ENCODE measurements around the gene TTYH3. TPM values are rescaled to one million over a fixed set of nuclear protein-coding genes. Genes with fewer than 3 reads are reported as not detected.

Gene TTYH3
- total and polyA plus RNA-seq, 9 of the 15 experiments (the other 6 are each of a cell fraction or from before 2014, with no cell fraction given): 0.01 to 5.5 (median 1.1) TPM

DNA sequence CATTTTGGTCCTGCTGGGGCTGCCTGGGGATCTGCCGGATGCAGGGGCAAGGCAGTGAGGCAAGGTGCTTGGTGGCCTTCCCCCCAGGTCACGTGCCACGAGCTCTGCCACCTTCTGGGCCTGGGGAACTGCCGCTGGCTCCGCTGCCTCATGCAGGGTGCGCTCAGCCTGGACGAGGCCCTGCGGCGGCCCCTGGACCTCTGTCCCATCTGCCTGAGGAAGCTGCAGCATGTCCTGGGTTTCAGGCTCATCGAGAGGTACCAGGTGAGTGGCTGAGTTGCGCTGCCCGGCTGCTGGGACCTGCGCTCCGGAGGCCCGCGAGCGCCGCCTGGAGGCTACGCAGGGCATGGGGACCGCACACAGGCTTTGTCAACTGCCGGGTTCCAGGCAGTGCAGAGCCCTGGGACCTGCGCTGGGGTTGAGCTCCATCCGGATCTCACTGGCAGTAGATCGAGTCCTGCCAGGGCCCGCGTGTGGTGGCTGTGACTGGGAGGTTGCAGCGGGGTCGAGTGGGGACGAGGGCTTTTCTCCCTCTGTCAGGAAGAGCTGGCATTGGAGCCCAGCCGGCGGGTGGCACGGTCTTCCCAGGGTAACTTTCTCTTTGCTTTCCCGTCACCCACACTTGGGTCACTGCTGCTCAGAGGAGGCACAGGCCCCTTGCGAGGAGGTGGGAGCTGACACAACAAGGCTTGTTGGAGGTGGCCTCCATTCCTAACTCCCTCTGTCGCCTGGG is 77.9 kb downstream of the TTYH3 start:
- FAIRE-seq: peak; percentile 71
- intact Hi-C loops (cut with micrococcal nuclease): loop anchor here (1.0 kb wide), 1 partner anchor 38 kb away; no protein-coding TSS in a partner anchor
- no peak for TF ChIP-seq ZNF76 (CRISPR knock-in tag; IDR thresholded peaks at IDR 0.05; ENCODE audit: borderline replicate concordance)
- TF ChIP-seq YBX1 (IDR thresholded peaks at IDR 0.05): no peak
- TF ChIP-seq SRSF1 (IDR thresholded peaks at IDR 0.05; ENCODE audit: low read depth, low read length): no peak
- TF ChIP-seq HSF4 (CRISPR knock-in tag; IDR thresholded peaks at IDR 0.05; ENCODE audit: borderline replicate concordance): no peak
- TF ChIP-seq HLTF (IDR thresholded peaks at IDR 0.05): no peak
- TF ChIP-seq PYGO2 (tag; IDR thresholded peaks at IDR 0.05): no peak
- peak; percentile 47 for TF ChIP-seq FIP1L1 (IDR thresholded peaks at IDR 0.05; ENCODE audit: low read depth, low read length, poor library complexity, severe bottlenecking)
- no peak for TF ChIP-seq ZNF696 (CRISPR knock-in tag; conservative IDR thresholded peaks at IDR 0.05)
- TF ChIP-seq, protein P1, sequence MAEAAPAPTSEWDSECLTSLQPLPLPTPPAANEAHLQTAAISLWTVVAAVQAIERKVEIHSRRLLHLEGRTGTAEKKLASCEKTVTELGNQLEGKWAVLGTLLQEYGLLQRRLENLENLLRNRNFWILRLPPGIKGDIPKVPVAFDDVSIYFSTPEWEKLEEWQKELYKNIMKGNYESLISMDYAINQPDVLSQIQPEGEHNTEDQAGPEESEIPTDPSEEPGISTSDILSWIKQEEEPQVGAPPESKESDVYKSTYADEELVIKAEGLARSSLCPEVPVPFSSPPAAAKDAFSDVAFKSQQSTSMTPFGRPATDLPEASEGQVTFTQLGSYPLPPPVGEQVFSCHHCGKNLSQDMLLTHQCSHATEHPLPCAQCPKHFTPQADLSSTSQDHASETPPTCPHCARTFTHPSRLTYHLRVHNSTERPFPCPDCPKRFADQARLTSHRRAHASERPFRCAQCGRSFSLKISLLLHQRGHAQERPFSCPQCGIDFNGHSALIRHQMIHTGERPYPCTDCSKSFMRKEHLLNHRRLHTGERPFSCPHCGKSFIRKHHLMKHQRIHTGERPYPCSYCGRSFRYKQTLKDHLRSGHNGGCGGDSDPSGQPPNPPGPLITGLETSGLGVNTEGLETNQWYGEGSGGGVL (CRISPR knock-in tag; IDR thresholded peaks at IDR 0.05): no peak
- TF ChIP-seq L3MBTL2 (IDR thresholded peaks at IDR 0.05): peak; percentile 68
- TF ChIP-seq, protein P2, sequence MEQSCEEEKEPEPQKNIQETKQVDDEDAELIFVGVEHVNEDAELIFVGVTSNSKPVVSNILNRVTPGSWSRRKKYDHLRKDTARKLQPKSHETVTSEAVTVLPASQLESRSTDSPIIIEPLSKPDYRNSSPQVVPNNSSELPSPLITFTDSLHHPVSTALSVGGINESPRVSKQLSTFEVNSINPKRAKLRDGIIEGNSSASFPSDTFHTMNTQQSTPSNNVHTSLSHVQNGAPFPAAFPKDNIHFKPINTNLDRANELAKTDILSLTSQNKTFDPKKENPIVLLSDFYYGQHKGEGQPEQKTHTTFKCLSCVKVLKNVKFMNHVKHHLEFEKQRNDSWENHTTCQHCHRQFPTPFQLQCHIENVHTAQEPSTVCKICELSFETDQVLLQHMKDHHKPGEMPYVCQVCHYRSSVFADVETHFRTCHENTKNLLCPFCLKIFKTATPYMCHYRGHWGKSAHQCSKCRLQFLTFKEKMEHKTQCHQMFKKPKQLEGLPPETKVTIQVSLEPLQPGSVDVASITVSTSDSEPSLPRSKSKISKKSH (CRISPR knock-in tag; IDR thresholded peaks at IDR 0.05): no peak
- TF ChIP-seq, protein P3, sequence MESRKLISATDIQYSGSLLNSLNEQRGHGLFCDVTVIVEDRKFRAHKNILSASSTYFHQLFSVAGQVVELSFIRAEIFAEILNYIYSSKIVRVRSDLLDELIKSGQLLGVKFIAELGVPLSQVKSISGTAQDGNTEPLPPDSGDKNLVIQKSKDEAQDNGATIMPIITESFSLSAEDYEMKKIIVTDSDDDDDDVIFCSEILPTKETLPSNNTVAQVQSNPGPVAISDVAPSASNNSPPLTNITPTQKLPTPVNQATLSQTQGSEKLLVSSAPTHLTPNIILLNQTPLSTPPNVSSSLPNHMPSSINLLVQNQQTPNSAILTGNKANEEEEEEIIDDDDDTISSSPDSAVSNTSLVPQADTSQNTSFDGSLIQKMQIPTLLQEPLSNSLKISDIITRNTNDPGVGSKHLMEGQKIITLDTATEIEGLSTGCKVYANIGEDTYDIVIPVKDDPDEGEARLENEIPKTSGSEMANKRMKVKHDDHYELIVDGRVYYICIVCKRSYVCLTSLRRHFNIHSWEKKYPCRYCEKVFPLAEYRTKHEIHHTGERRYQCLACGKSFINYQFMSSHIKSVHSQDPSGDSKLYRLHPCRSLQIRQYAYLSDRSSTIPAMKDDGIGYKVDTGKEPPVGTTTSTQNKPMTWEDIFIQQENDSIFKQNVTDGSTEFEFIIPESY (CRISPR knock-in tag; IDR thresholded peaks at IDR 0.05): peak; percentile 38; the same call in 1 of the 2 replicates
- TF ChIP-seq TGIF2 (CRISPR knock-in tag; IDR thresholded peaks at IDR 0.05): no peak
- TF ChIP-seq CC2D1A (IDR thresholded peaks at IDR 0.05): no peak
- TF ChIP-seq BRF1 (IDR thresholded peaks at IDR 0.05; ENCODE audit: borderline replicate concordance, extremely low read depth, insufficient read length): no peak
- TF ChIP-seq PCBP1 (IDR thresholded peaks at IDR 0.05; ENCODE audit: low read depth, low read length, poor library complexity, severe bottlenecking): no peak

More for the DNA sequence above, 77.9 kb downstream of the TTYH3 start:
- no peak overlapping the region for H3K27ac ChIP-seq (ENCODE audit: extremely low read depth, low read depth, low read length)
- no peaks in the 10 kb centered on the region for H3K9me1 ChIP-seq (ENCODE audit: control insufficient read depth, insufficient read depth, low read length)
- ChIA-PET CTCF (ENCODE audit: low intra/inter-chr PET ratio) (interaction anchor here (0.6 to 2.1 kb wide), 3 partner anchors 39 to 258 kb away, joined by 3 to 8 read pairs (median 7); no protein-coding TSS in a partner anchor), POLR2A (interaction anchor here (0.7 to 1.6 kb wide), 10 partner anchors 10 to 211 kb away, joined by 3 to 6 read pairs (median 4); no protein-coding TSS in a partner anchor)
- no TSS peak for BruUV-seq (replicated peaks)
- H3K9me3 ChIP-seq (replicated peaks; ENCODE audit: control insufficient read depth, insufficient read depth, low read depth, low read length): no peaks in the 10 kb centered on the region
- peaks cover 0 to 42% of the 10 kb centered on the region in 2 experiments; a peak in 3 of 5 replicates for H3K4me1 ChIP-seq (replicated peaks in 1 of 2; ENCODE audit: control insufficient read depth in 2 of 2, insufficient read depth in 2 of 2, low read length in 2 of 2)
- no peaks in the 10 kb centered on the region for H3K79me2 ChIP-seq (ENCODE audit: control insufficient read depth, insufficient read depth, low read length)
- H3K27me3 ChIP-seq (ENCODE audit: control insufficient read depth in 2 of 2, insufficient read depth in 2 of 2, low read length in 2 of 2): peaks cover 2 to 21% of the 10 kb centered on the region in 2 experiments; a peak in 3 of 5 replicates
- H3K9ac ChIP-seq (ENCODE audit: insufficient read depth in 1 of 2, low read depth in 2 of 2, low read length in 2 of 2): peak overlapping the region in 1 of 2 experiments; percentile 77; a peak in 2 of 4 replicates
- no peaks in the 10 kb centered on the region for H3K36me3 ChIP-seq (ENCODE audit: control insufficient read depth, insufficient read depth, low read length)
- ATAC-seq (peak; percentile 97), DNase-seq (ENCODE audit: extremely low read depth in 1 of 4, low spot score in 3 of 4) (peak; percentile 82 to 88 (median 86))
- in situ Hi-C loops (cut with MboI): no loop called here
- WGBS (ENCODE audit: insufficient coverage, low coverage, missing lambda C conversion rate): 14% methylated on average over 22 of the region's 35 CpGs
- H2AFZ ChIP-seq (ENCODE audit: low read depth, low read length): peak overlapping the region; percentile 70
- 0 out of 2 replicates have a peak, but pooled peaks cover 3% of the 10 kb centered on the region for H4K20me1 ChIP-seq (replicated peaks; ENCODE audit: control insufficient read depth, insufficient read depth, low read length)
- peak overlapping the region; percentile 58; the same call in 1 of the 2 replicates for H3K4me2 ChIP-seq (ENCODE audit: insufficient read depth, low read length)
- H3K4me3 ChIP-seq: no peak overlapping the region
